Measurements from ENCODE around the gene SMIM3.

The SMIM3 gene

GRCh38 chr5:150794927-150795326 is 16.4 kb downstream of the SMIM3 start:
- no peak overlapping the region for H3K4me3 ChIP-seq (ENCODE audit: low read depth, low read length)
- no peak for TF ChIP-seq CTCF (conservative IDR thresholded peaks at IDR 0.05; ENCODE audit: low read depth, low read length)
- DNase-seq (ENCODE audit: low read depth) = no peak

GRCh38 chr5:150797384-150797783 is 18.8 kb downstream of the SMIM3 start:
- DNase-seq (ENCODE audit: low read depth) = no peak
- no peak for TF ChIP-seq CTCF (conservative IDR thresholded peaks at IDR 0.05; ENCODE audit: low read depth, low read length)
- H3K4me3 ChIP-seq (ENCODE audit: low read depth, low read length) = no peak overlapping the region

- peak; percentile 87 for DNase-seq (ENCODE audit: low read depth)
- peak overlapping the region; percentile 52 for H3K4me3 ChIP-seq (ENCODE audit: low read depth, low read length)
- peak; percentile 72 for TF ChIP-seq CTCF (conservative IDR thresholded peaks at IDR 0.05; ENCODE audit: low read depth, low read length)
Observed at GRCh38 chr5:150801117-150801927, 22.8 kb downstream of the SMIM3 start.

- no peak overlapping the region for H3K4me3 ChIP-seq (ENCODE audit: low read depth, low read length)
- DNase-seq (ENCODE audit: low read depth) = no peak
- TF ChIP-seq CTCF (conservative IDR thresholded peaks at IDR 0.05; ENCODE audit: low read depth, low read length) = no peak
Observed at GRCh38 chr5:150804388-150804787, 25.8 kb downstream of the SMIM3 start.

GRCh38 chr5:150809363-150809762 is 30.8 kb downstream of the SMIM3 start:
- no peak for TF ChIP-seq CTCF (conservative IDR thresholded peaks at IDR 0.05; ENCODE audit: low read depth, low read length)
- H3K4me3 ChIP-seq (ENCODE audit: low read depth, low read length) = no peak overlapping the region
- no peak for DNase-seq (ENCODE audit: low read depth)

GRCh38 chr5:150815010-150815409 is 36.5 kb downstream of the SMIM3 start:
- no peak for DNase-seq (ENCODE audit: low read depth)
- H3K4me3 ChIP-seq (ENCODE audit: low read depth, low read length) = no peak overlapping the region
- TF ChIP-seq CTCF (conservative IDR thresholded peaks at IDR 0.05; ENCODE audit: low read depth, low read length) = no peak

GRCh38 chr5:150816946-150817345 is 38.4 kb downstream of the SMIM3 start:
- no peak for TF ChIP-seq CTCF (conservative IDR thresholded peaks at IDR 0.05; ENCODE audit: low read depth, low read length)
- no peak overlapping the region for H3K4me3 ChIP-seq (ENCODE audit: low read depth, low read length)
- DNase-seq (ENCODE audit: low read depth) = no peak
